C4-2B (cell line): ENCODE measurements around the gene HPCAL1.

Experiments
- ZFX ChIP-seq: fragments of 450-650 bp; IDR thresholded peaks from 2 replicates; pipeline ENCODE4 v1.6.1; 2017
- TF ChIP-seq, protein P1 (sequence below): fragments of 450-650 bp; conservative IDR thresholded peaks from 2 replicates; pipeline ENCODE4 v1.5.1; 2017; ENCODE audit warnings: mild to moderate bottlenecking

DNA sequence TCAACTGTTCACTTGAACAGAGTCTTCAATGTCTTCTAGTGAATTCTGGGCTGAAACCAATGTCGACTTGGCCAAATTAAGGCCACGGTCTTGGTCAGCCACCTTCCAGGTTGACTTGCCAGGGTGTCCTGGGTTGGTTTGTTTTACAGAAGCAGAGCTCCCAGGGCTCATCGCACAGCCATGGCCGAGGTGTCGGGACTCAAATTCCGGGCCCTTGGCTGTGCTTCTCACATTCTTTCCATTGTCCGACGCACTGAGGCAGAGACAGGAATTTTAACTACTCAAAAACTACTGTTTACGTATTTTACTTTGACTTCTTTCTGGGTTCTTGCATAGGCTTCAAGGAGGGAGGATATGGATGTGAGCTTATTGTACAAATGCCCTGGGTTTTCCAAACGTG, 51.7 kb downstream of the HPCAL1 start:
- TF ChIP-seq, protein P1, sequence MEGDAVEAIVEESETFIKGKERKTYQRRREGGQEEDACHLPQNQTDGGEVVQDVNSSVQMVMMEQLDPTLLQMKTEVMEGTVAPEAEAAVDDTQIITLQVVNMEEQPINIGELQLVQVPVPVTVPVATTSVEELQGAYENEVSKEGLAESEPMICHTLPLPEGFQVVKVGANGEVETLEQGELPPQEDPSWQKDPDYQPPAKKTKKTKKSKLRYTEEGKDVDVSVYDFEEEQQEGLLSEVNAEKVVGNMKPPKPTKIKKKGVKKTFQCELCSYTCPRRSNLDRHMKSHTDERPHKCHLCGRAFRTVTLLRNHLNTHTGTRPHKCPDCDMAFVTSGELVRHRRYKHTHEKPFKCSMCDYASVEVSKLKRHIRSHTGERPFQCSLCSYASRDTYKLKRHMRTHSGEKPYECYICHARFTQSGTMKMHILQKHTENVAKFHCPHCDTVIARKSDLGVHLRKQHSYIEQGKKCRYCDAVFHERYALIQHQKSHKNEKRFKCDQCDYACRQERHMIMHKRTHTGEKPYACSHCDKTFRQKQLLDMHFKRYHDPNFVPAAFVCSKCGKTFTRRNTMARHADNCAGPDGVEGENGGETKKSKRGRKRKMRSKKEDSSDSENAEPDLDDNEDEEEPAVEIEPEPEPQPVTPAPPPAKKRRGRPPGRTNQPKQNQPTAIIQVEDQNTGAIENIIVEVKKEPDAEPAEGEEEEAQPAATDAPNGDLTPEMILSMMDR = no peak
- TF ChIP-seq ZFX = no peak
